ENCODE measurements around the gene RNF182. TPM values are rescaled to one million over a fixed set of nuclear protein-coding genes. Genes with fewer than 3 reads are reported as not detected.

The RNF182 gene
- total RNA-seq, 2 experiments from 2014 or later, result not detected

GRCh38 chr6:13980534-13980933 is 55.8 kb downstream of the RNF182 start:
- ChIA-PET CTCF (interaction anchor here (1.1 to 2.1 kb wide), 3 partner anchors 66 to 106 kb away, joined by 3 to 6 read pairs (median 4); no protein-coding TSS in a partner anchor), POLR2A (no interaction called here)
- H3K9me3 Mint-ChIP-seq, result no peaks in the 10 kb centered on the region
- no peak for ATAC-seq
- H3K4me3 Mint-ChIP-seq, result no peak overlapping the region
- no peak for DNase-seq
- no peak for TF ChIP-seq CTCF (IDR thresholded peaks at IDR 0.05)
- H3K36me3 Mint-ChIP-seq (ENCODE audit: low read depth), result no peaks in the 10 kb centered on the region
- H3K4me1 Mint-ChIP-seq (ENCODE audit: low read depth), result no peaks in the 10 kb centered on the region
- peaks cover 33% of the 10 kb centered on the region for H3K27me3 Mint-ChIP-seq
- intact Hi-C loops (cut with micrococcal nuclease), result no loop called here
- H3K27ac Mint-ChIP-seq, result no peak overlapping the region

DNA sequence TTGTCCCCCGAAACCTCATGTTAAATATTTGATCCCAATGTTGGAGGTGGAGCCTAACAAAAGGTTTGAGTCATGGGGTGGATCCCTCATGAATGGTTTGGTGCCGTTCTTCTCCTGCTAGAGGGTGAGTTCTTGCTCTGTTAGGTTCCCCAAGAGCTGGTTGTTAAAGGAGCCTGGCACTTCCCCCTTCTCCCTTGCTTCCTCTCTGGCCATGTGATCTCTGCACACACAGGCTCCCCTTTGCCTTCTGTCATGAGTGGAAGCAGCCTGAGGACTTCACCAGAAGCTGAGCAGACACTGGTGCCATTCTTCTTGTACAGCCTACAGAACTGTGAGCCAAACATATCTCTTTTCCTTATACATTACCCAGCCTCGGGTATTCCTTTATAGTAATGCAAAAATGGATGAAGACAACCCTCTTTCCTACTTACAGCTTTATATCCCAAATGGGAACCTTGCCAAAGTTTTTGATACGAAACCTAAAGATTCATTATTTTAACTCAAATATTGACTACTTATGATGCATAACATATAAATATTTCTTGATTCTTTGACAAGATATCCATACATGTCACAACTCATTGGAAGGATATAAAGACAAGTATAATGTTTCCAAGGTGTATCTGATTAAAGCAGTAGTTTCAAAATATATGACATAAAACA is 61.0 kb downstream of the RNF182 start:
- intact Hi-C loops (cut with micrococcal nuclease), result no loop called here
- Mint-ChIP-seq H3K27ac (no peak overlapping the region), H3K9me3 (no peaks in the 10 kb centered on the region), H3K4me1 (ENCODE audit: low read depth) (no peaks in the 10 kb centered on the region), H3K4me3 (no peak overlapping the region), H3K36me3 (ENCODE audit: low read depth) (no peaks in the 10 kb centered on the region), H3K27me3 (peaks cover 26% of the 10 kb centered on the region)
- DNase-seq (no peak), ATAC-seq (no peak)
- POLR2A ChIA-PET, result no interaction called here
- TF ChIP-seq CTCF (IDR thresholded peaks at IDR 0.05), result no peak
- CTCF ChIA-PET, result no interaction called here

- POLR2A ChIA-PET, result no interaction called here
- ATAC-seq (no peak), DNase-seq (no peak)
- Mint-ChIP-seq H3K36me3 (ENCODE audit: low read depth) (no peaks in the 10 kb centered on the region), H3K9me3 (no peaks in the 10 kb centered on the region), H3K4me1 (ENCODE audit: low read depth) (no peaks in the 10 kb centered on the region), H3K27ac (no peak overlapping the region), H3K4me3 (no peak overlapping the region), H3K27me3 (peaks cover 26% of the 10 kb centered on the region)
- CTCF ChIA-PET, result interaction anchor here (1.0 to 1.2 kb wide), 2 partner anchors 8 to 78 kb away, joined by 3 to 4 read pairs; no protein-coding TSS in a partner anchor
- no peak for TF ChIP-seq CTCF (IDR thresholded peaks at IDR 0.05)
- intact Hi-C loops (cut with micrococcal nuclease), result no loop called here
Measured at GRCh38 chr6:13986700-13987399, 62.1 kb downstream of the RNF182 start.

- H3K27ac Mint-ChIP-seq, result no peak overlapping the region
- POLR2A ChIA-PET, result no interaction called here
- no peaks in the 10 kb centered on the region for H3K9me3 Mint-ChIP-seq
Measured at GRCh38 chr6:13987400-13987865, 62.7 kb downstream of the RNF182 start.

More at GRCh38 chr6:13987400-13987865, 62.7 kb downstream of the RNF182 start:
- intact Hi-C loops (cut with micrococcal nuclease), result no loop called here
- DNase-seq (no peak), ATAC-seq (no peak)
- Mint-ChIP-seq H3K4me1 (ENCODE audit: low read depth) (no peaks in the 10 kb centered on the region), H3K4me3 (no peak overlapping the region), H3K36me3 (ENCODE audit: low read depth) (no peaks in the 10 kb centered on the region), H3K27me3 (peaks cover 20% of the 10 kb centered on the region)
- no peak for TF ChIP-seq CTCF (IDR thresholded peaks at IDR 0.05)
- CTCF ChIA-PET, result interaction anchor here (1.0 to 1.2 kb wide), 2 partner anchors 9 to 79 kb away, joined by 3 to 4 read pairs; no protein-coding TSS in a partner anchor
